NCI-H2029 (cell line): Measurements from ENCODE around the gene HTR4.
A peak's percentile ranks its signal among the peaks of the same experiment; 100 is the strongest.

ENCODE experiments used
- DNase-seq: peaks from one replicate; lab custom pipeline; 2025; lab: John Stamatoyannopoulos, UW

The HTR4 gene

DNA sequence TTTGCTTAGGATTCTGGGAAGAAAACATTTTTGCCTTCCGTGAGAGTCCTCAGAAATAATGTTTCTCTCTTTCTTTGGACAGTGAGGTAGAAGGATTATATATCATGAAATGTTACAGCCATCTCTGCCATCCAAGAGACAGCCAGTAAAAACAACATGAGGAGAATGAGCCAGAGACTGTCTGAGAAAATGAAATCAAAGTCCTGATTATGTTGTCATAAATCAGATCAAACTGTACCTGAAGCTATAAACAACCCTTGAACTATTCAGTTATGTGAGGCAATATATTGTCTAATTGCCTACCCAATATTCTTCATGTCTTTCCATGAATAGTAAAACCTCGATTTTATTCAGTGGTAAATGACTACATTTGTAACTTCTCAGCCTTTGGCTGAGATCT is 9.2 kb upstream of the HTR4 start:
- no peak for DNase-seq

DNA sequence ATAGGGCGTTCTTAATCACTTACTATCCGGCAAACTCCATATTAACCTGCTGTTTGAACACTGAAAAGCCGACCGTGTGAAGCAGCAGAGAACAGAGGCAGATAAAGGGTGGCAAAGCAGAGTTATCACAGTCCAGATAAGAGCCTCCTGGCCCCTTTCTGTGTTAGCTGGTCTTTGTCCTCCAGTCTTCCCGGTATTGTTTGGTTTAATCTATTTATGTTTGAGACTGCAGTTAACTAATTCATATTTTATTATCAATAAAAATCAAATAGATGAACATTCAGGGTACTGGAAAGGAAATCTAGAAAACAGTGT is 6.0 kb upstream of the HTR4 start:
- DNase-seq: no peak

DNA sequence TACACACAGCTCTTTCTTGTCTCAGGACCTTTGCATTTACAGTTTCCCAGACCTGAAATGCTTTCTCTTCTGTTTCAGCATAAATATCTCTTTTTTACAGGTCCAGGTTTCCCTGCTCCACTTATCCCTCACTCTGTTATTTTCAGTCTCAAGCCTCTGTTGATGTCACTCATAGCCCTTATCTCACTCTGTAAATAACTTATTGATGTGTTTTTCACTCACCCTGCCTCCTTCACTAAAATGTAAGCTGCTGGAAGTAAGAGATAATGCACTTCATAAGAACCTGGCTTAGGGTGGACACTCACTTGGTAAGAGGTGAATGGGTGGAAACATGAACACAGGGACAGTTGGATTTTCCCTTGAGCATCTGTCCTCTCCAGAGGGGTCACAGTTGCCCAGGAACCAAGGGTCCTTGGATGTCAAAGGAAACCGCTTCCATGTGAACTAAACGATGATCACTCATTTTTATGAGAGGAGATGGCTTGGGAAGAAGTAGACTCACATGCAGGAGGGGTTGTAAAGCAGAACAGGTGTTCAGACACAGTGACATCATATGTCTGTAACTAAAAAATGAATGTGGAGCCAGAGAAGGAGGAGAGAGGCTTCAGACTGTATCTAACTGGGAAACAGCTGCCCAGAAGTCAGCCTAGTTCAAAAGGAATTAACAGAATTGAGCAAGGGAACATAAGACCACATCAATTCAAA is 5.5 kb upstream of the HTR4 start:
- DNase-seq: peak; percentile 52

DNA sequence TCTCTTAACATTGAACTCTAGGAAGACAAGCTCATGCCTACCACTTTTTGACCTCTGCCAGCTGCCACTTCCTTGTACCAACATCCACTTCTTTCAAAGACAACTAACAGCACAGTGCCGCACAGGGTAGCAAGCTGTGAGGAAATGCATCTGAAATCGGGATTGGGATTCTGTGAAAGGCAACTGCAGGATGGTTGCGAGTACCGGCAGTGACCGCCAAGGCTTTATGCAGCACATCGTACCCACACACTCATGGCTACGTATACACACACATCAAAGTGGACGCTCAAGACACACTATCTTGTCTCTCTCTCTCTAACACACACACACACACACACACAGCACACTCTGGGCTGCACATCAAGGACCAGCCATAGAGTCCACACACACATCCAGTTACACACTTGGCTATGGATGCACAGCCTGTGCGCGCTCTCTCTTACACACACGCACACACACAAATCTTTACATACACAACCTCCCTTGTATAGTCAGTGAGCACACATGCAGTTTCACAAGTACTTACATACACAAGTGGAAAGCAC is 964 bp downstream of the HTR4 start:
- no peak for DNase-seq

DNA sequence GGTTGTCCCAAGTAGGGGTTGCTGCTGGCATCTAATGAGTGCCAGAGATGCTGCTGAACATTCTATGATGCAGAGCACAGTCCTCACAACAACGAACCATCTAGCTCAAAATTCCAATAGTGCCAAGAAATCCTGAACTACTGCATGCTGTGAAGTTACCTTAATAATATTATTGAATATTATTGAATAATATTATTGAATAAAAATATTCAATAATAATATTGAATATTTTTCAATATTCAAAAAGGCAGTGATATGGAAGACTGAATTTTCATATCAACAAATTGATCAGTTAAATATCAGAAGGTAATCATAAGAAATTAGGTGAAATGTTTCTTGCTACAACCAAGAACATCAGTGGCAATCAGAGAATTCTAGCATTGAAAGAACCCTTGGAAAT is 2.8 kb downstream of the HTR4 start:
- no peak for DNase-seq

DNA sequence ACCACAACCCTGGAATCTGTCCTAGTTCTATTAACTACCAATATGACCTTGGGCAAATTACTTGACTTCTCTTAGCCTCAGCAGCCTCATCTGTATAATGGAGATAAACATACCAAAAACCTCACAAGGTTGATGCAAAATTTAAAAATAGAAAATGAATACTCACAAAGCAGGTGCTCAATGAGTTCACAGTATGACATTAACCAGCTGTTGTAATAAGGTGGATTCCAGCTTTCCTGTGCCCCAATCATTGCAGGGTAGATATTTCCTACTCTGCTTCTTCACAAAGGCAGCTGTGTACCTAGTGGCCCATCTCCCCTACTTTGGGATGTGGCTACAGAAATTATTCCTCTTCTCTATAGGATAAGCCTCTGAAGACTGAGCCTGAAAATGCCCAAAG is 8.8 kb downstream of the HTR4 start:
- DNase-seq: no peak

DNA sequence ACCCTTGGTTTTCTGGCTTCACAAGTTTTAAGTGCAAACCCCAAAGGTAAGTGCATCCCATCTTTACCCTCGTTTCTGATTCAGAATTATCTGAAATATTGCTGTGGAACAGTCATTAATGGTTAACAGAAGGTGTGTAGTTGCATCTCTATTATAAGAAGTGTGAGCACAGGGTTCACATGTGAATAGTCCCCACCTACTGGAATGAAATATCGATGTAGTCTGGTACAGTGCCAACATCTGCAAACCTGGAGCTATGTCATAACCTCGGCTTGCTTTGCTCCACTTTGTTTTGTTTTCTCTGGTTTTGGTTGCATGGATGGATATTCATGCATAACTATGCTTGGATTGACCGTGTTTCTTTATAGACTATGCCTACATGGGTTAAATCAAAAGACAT is 12.6 kb downstream of the HTR4 start:
- no peak for DNase-seq

DNA sequence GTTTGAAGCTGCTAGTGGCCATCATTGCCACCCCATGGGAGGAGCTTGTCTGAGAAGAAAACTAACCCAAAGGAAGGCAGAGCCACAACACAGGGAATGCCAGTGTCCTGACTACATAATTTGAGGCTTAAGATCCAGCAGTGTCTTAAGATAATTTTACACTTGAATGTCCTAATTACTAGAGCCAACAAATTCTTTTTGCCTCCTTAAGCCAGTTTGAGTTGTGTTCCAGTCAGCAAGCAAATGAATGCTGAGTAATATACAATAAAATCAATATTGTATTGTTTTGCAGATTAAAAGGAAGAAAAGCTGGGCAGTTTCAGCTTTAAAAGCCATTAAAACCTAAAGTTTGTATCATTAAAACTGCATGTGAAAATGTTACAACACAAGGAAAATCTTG is 13.9 kb downstream of the HTR4 start:
- no peak for DNase-seq

DNA sequence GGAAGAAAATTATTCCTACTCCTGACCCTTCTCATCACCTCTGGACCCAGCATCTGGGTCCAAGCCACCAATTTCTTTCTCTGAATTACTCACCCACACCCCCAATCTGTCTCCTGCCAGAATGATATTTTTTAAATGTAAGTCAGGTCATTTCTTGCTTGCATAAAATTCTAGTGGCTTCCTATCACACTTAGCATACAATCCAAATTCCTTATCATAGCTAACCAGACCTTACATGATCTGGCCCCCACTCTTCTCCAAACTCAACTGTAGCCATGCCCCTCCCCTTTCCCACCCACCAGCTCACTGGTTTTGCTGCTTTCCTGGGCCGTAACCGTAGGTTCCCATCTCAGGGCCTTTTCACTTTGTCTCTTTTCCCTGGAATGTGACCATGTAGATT is 15.2 kb downstream of the HTR4 start:
- DNase-seq: no peak

DNA sequence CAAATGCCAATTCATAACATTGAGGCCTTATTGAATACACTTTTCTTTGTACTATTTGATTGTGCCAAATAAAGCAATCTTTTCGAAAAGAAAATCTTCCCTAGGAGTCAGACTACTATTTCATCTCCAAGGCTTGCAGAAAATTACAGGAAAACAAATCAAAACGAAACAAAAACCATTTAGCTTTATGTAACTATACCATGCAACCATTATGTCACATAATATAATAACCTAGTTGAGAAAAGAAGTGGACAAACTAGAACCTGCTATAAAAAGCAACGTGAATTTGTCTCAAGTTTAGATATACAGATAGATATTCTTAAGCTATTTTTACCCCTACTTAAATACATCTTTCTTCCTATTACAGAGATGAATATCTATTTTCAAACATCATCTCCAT is 18.0 kb downstream of the HTR4 start:
- no peak for DNase-seq

DNA sequence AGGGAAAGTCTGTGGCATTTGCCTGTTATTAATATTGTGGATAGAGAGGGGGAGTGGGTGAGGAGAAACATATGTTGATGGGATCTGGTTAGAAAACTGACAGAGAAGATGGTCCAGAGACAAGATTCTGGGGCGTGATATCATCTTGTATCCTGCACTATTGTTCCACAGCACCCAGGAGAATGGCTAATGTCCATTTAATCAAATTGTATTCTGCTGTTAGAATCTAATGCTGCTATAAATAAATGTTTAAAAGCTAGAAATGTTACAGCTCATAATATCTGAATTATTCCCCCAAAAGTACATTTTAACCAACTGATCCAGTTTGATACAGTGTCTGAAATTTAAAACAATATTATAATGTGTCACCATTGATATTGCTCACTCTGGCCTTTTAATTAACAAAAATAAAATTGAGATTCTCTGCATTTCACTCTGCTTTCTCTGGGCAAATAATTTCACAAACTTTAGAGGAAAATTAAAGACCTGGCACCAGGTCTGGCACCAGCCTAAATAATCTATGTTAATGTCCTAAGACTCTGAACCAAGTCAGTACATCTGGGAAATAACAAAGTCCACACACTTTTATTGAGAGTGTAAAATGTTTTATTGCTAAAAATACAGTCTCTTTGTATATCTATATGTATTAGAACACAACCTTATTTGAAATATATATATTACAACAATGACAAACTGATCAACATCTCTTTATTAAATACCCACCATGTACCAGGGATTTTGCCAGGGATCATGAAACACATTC is 18.8 kb downstream of the HTR4 start:
- no peak for DNase-seq

DNA sequence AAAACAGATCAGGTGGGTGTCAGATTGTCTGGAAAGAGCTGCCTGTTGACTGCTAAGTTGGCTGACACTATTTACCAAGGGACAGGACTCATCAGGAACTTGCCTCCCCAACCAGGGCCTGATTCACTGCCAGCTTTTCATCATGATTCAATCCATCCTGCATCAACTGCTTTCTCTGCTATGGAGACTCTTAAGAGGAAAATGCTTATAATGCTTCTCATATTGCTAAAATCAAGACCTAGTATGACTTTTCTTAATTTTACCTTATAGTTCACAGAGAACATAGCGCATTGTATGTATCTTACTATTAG is 21.3 kb downstream of the HTR4 start:
- no peak for DNase-seq

DNA sequence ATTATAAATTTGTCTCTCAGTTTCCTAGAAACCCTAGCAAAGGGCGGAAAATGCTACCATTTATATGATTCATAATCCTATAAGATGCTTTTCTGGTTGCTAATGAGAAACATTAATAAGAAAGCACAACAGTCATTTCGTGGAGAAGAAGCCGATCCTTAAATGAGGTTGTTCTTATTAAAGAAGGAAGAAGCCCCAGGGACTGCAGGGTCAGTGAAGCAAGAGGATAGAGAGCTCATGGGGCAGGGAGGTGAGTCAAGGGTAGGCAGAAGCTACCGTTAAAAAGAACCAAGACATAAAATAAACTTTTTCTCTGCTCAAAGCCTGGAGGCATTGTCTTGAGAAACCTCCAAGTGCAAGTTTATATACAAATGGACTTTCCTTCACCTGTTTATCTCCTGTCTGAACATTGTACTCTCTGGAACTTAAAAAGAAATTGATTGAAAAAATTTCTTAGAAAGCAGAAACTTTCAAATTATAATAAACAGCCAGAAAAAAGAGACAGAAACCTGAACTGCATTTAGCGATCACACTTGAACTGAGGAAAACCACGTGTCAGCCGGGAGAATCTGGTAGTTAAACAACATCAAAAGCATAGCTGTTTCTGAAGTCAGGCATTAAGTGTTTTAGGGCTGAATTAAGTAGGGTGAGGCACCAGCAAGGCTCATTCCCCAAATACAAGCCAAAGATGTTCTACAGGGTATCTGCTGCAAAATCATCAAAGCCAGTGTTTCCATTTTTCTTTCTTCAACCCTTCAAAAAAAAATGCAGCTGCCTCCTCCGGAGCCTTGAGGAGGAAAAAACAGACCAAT is 21.9 kb downstream of the HTR4 start:
- no peak for DNase-seq

DNA sequence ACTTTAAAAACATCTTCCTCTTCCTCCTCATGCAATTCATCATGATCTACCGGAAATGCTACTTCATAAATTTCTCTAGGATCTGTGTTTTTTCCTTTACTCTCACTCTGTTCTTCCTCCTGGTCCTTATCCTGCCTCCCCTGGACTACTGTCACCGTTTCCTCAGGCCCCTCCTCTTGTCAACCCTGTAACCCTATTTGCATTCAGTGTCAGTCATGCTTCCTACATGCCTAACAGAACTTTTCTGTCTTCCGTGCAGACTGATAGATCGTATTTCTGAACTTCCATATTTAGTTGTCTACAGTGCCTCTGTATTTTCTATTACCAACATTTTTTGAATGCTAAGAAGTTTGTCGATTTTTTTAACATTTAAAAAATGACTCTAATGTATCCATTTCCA is 27.3 kb downstream of the HTR4 start:
- no peak for DNase-seq

DNA sequence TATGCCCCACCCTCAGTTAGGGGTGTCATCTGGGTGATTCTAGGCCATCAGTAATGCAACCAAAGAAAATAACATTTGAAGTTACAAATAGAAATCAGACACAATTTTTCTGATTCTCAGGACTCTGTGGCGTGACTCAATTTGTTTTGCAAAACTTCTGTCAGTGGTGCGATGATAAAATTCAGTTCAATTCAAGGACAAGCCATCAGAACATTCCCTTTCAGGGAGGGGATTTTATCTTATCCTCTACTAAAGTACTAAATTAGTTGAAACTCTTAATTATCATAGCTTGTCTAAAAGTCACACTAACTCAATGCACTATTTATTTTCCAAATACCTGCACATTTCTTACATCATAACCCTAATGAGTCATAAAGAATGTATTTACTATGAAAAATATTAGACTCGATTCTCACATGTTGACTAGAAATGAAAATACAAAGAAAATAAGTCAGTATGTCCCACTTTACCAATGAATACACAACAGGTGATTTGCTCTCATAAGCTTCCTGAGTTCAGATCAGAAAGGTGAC is 28.2 kb downstream of the HTR4 start:
- DNase-seq: no peak

DNA sequence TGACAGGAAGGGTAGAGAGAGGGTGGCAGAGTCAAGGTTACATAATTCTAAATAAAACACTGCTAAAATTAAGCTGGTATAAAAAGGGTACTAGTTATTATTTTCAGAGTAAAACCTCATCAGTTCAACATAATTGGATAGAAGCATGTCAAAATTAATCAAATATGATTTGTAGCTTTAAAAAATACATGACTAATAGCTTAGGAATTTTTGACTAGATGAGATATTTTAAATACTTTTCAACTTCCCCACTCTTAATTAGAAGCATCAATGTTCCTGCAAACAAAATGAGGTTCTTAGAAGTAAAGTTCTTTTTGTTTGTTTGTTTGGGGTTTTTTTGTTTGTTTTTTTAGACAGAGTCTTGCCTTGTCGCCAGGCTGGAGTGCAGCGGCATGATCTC is 29.1 kb downstream of the HTR4 start:
- DNase-seq: no peak

DNA sequence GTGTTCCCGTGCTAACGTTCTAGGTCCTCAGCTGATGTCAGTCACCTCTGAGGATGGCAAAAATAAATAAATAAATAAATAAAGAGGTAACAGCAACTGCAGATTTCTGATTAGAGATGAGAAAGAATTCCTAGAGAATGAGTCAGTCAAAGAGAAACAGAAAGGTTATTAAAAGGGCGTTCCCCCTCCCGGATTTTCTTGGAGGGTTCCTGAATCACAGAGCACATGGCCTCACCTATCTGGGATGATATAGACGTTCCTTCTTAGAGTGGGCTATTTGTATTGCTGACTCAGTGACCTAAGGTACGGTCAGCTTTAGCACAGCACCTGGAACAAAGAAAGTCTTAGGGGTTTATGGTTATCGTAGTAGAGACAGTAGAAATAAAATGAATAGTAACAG is 30.6 kb downstream of the HTR4 start:
- DNase-seq: no peak

DNA sequence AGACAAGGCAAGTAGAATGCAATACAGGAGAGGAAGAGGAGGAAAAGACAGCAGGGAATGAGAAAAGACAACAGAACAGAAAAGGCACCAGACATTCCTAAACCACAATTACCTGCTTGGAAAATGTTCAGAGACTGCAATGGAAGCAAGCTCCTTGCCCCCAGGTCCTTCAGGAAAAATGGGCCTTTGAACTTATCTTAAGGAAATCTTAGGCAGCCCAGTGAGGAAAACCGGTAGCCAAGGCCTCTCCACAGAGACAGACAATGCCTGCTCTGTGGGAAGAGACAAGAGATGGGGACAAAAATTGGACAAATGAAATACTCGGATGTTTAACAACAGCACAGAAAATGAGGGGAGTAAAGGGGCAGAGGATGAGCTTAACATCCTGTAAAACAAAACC is 31.2 kb downstream of the HTR4 start:
- DNase-seq: no peak

DNA sequence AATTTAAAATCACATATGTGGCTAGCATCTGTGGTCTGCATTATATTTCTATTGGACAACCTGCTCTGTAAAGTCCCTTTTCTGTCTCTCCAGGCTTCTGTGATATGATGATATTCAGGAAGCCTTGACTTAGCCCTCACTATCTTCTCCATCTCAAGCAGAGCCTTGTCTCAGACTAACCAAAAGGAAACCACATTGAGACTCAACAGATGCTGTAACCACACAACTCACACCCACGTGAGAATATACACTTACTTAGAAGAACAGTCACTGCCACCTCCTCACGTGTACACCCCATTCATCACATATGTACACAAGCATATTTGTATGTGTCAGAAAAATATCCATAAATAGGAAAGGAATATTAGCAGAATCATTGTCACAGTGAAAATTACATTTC is 33.6 kb downstream of the HTR4 start:
- no peak for DNase-seq

DNA sequence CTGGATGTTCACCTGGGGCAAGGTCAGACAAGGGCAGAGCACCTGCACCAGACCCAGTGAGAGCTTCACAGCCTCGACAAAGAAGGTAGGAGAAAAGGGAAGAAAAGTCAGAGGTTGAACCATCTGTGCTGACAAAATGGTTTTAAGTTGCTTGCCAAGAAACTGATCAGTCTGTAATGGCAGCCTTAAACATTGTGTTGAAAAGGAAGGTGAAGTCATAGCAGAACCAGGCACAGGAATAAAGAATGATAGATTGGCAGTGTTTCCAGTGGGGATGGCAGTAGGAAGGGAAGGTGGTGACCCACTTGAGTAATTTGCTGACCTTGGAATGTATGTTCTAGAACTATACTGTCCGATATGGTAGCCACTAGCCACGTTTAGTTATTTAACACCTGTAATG is 34.2 kb downstream of the HTR4 start:
- no peak for DNase-seq

DNA sequence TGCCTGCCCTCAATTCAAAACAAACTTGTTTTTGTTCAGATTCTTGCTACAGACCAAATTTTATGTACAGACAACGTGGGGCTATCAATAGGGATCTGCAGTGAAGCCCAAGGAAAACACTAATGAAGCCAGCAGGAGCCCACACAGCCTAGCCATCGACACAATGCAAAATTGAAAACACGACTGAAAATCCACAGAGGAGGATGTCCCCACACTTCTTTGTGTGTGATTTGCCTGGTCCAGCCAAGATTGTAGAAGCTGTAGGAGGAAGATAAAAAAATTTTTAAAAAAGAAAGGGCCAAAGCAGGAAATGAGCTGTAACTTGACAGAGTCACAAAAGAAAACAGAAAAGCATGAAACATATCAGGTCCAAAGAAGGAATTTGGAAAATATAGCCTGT is 34.8 kb downstream of the HTR4 start:
- DNase-seq: no peak

DNA sequence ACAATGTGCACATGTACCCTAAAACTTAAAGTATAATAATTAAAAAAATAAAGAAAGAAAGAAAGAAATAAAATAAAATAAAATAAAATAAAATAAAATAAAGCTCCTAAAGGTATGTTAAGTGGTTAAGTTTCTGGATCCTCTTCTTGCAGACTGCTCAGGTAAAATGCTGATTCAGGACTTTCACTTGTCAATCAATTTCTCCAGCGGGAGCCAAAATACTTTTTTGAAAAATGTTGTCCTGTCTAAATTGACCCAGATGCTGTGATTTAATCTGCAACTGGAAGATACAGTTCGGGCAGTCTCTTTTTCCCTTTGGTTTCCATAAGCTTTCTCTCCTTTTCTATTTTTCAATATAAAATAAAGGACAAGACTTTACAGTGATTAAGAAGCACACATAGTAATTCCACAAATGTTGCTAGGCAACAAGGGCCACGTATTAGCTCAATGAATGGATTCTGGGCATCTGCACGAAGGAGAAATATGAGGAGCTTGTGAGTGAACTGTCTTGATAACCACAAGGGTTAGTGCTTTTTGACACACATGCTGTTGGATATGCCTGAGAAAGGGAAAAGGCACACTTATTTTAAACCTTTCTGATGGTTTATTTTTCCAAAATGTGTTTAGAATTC is 38.6 kb downstream of the HTR4 start:
- no peak for DNase-seq
